Measurements from ENCODE around the gene NRARP. TPM values are rescaled to one million over a fixed set of nuclear protein-coding genes. Genes with fewer than 3 reads are reported as not detected.
"Not testable (repeated sequence)": the region's sequence is repeated elsewhere in the genome, so short reads cannot be mapped to it uniquely, and the experiment has no call there.

Gene NRARP
- total RNA-seq, 2 donors from 2014 or later, result 0.88 to 2.6 TPM

DNA sequence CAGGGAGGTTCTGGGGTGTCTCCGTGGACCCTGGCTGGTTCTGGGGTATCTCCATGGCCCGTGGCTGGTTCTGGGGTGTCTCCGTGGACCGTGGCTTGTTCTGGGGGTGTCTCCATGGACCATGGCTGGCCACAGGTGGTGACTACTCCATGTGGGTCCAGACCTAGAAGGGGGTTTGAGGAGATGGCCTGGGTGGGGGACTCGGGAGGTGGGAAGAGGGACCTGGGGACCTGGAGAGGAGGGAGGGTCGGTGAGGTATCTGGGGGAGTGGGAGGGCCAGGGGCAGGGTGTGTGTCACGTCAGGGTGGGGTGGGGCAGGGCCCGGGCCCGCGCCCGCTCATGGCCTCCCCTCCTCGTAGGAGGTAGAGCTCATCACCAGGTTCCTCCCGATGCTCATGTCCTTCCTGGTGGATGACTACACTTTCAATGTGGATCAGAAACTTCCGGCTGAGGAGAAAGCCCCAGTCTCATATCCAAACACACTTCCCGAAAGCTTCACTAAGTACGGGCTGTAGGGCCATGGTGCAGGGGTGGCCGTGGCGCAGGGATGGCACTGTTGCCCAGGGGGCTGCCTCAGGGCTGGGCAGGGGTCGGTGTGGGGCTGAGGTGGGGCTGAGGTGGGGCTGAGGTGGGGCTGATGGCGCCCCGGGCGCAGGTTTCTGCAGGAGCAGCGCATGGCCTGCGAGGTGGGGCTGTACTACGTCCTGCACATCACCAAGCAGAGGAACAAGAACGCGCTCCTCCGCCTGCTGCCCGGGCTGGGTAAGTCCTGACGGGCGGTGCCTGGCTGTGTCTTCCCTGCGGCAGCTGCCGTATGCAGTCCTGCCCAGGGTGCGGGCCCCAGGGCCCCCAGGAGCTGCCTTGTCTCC lies 35.3 kb downstream of the NRARP start:
- Mint-ChIP-seq H3K9me3 (no peaks in the 10 kb centered on the region), H3K36me3 (peaks cover 8% of the 10 kb centered on the region), H3K4me1 (ENCODE audit: low read depth in 2 of 2) (peaks cover 9 to 11% of the 10 kb centered on the region in 2 donors), H3K27ac (no peak overlapping the region), H3K27me3 (no peaks in the 10 kb centered on the region), H3K4me3 (no peak overlapping the region)
- no peak for ATAC-seq
- no peak for DNase-seq (ENCODE audit: low spot score)

- ATAC-seq (peak in 1 of 2 donors; percentile 18), DNase-seq (ENCODE audit: low spot score) (no peak)
- Mint-ChIP-seq H3K4me1 (ENCODE audit: low read depth in 2 of 2) (peaks cover 7 to 10% of the 10 kb centered on the region in 2 donors), H3K9me3 (no peaks in the 10 kb centered on the region), H3K36me3 (peaks cover 12% of the 10 kb centered on the region), H3K27me3 (no peaks in the 10 kb centered on the region), H3K27ac (no peak overlapping the region), H3K4me3 (no peak overlapping the region)
Observed at GRCh38 chr9:137266162-137266527, 35.9 kb downstream of the NRARP start.

- DNase-seq (ENCODE audit: low spot score), result no peak
- H3K4me3 Mint-ChIP-seq, result no peak overlapping the region
- peaks cover 12% of the 10 kb centered on the region for H3K36me3 Mint-ChIP-seq
- no peak for ATAC-seq
- H3K27me3 Mint-ChIP-seq, result no peaks in the 10 kb centered on the region
- peaks cover 7 to 10% of the 10 kb centered on the region in 2 donors for H3K4me1 Mint-ChIP-seq (ENCODE audit: low read depth in 2 of 2)
- H3K9me3 Mint-ChIP-seq, result no peaks in the 10 kb centered on the region
- H3K27ac Mint-ChIP-seq, result no peak overlapping the region
Observed at GRCh38 chr9:137265496-137266161, 36.4 kb downstream of the NRARP start.

DNA sequence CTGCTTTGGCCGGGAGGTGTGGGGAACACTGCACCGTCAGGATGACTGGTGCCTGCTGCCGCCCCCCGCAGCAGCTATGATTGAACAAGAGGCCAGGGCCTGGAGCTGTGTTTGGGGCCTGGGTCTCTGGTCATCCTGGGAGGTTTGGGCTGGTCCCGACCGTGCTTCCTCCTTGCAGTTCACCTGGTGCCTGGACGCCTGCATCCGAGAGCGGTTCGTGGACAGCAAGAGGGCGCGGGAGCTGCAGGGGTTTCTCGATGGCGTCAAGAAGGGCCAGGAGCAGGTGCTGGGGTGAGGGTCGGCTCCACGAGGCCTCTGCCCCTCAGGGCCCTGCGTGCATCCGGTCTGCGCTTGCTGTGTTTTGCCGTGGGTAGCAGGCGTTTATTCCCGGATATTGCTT lies 38.0 kb downstream of the NRARP start:
- DNase-seq (ENCODE audit: low spot score) (no peak), ATAC-seq (no peak)
- Mint-ChIP-seq H3K36me3 (peaks cover 12% of the 10 kb centered on the region), H3K4me1 (ENCODE audit: low read depth in 2 of 2) (peaks cover 7% of the 10 kb centered on the region in 2 donors), H3K9me3 (no peaks in the 10 kb centered on the region), H3K27ac (no peak overlapping the region), H3K4me3 (no peak overlapping the region), H3K27me3 (no peaks in the 10 kb centered on the region)

GRCh38 chr9:137263506-137263905 lies 38.6 kb downstream of the NRARP start:
- ATAC-seq (no peak), DNase-seq (ENCODE audit: low spot score) (no peak)
- peaks cover 8% of the 10 kb centered on the region for H3K36me3 Mint-ChIP-seq
- H3K4me3 Mint-ChIP-seq, result no peak overlapping the region
- no peak overlapping the region for H3K27ac Mint-ChIP-seq
- H3K27me3 Mint-ChIP-seq, result no peaks in the 10 kb centered on the region
- H3K4me1 Mint-ChIP-seq (ENCODE audit: low read depth in 2 of 2), result peaks cover 3 to 4% of the 10 kb centered on the region in 2 donors
- H3K9me3 Mint-ChIP-seq, result no peaks in the 10 kb centered on the region

DNA sequence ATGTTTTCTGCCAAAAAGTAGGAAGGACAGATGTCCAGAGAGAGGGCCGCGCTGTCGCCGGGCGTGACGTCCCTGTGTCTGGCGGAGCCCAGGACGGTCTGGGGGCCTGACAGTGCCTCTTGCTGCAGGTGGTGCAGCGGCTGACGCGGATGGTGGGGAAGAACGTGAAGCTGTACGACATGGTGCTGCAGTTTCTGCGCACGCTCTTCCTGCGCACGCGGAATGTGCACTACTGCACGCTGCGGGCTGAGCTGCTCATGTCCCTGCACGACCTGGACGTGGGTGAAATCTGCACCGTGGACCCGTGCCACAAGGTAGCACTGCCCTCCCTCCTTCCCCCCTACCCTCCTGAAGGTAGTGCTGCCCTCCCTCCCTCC lies 39.2 kb downstream of the NRARP start:
- Mint-ChIP-seq H3K36me3 (peaks cover 5% of the 10 kb centered on the region), H3K4me3 (no peak overlapping the region)
- ATAC-seq, result no peak

DNA sequence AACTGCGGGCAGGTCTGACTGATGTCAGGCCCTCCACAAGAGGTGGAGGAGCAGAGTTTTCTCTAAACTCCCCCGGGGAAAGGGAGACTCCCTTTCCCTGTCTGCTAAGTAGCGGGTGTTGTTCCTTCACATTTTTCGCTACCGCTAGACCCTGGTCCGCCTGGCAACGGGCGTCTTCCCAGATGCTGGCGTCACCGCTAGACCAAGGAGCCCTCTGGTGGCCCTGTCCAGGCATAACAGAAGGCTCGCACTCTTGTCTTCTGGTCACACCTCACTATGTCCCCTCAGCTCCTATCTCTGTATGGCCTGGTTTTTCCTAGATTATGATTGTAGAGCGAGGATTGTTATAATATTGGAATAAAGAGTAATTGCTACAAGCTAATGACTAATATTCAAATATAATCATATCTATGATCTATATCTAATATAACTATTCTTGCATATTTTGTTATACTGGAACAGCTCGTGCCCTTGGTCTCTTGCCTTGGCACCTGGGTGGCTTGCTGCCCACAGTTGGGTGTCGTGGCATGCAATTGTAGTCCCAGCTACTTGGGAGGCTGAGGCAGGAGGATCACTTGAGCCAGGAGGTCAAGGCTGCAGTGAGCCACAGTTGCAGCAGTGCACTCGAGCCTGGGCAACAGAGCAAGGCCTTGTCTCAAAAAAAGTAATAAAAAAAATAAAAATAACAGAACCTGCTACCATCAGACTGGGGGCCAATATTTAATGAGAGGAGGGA lies 39.7 kb downstream of the NRARP start:
- not testable (repeated sequence) for H3K9me3 Mint-ChIP-seq

More for the DNA sequence above, 39.2 kb downstream of the NRARP start:
- DNase-seq (ENCODE audit: low spot score), result no peak
- Mint-ChIP-seq H3K27me3 (no peaks in the 10 kb centered on the region), H3K9me3 (no peaks in the 10 kb centered on the region), H3K4me1 (ENCODE audit: low read depth in 2 of 2) (peaks cover 0 to 3% of the 10 kb centered on the region in 2 donors), H3K27ac (no peak overlapping the region)

DNA sequence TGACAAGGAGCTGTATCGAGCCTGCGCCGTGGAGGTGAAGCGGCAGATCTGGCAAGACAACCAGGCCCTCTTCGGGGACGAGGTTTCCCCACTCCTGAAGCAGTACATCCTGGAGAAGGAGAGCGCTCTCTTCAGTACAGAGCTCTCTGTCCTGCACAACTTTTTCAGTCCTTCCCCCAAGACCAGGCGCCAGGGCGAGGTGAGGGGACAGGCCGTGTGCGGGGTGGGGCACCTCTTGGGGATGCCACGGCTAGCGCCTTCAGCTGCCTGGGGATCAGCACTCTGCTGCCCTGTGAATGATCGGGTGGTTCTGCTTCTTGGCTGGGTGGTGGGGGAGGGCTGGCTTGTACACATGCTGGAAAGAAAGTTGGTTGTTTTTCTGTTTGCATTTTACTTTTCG lies 45.2 kb downstream of the NRARP start:
- Mint-ChIP-seq H3K27me3 (no peaks in the 10 kb centered on the region), H3K9me3 (no peaks in the 10 kb centered on the region), H3K36me3 (peaks cover 5% of the 10 kb centered on the region), H3K4me3 (peak overlapping the region; percentile 15), H3K27ac (no peak overlapping the region), H3K4me1 (ENCODE audit: low read depth in 2 of 2) (peaks cover 5 to 13% of the 10 kb centered on the region in 2 donors)
- ATAC-seq (no peak), DNase-seq (ENCODE audit: low spot score) (no peak)

More for the DNA sequence above, 39.7 kb downstream of the NRARP start:
- ATAC-seq; H3K4me3 Mint-ChIP-seq; H3K4me1 Mint-ChIP-seq (ENCODE audit: low read depth in 2 of 2); DNase-seq (ENCODE audit: low spot score); H3K36me3 Mint-ChIP-seq; H3K27me3 Mint-ChIP-seq; H3K27ac Mint-ChIP-seq: not testable (repeated sequence)

GRCh38 chr9:137256362-137256761 lies 45.7 kb downstream of the NRARP start:
- Mint-ChIP-seq H3K27me3 (no peaks in the 10 kb centered on the region), H3K4me3 (peak overlapping the region; percentile 83), H3K27ac (no peak overlapping the region), H3K9me3 (no peaks in the 10 kb centered on the region), H3K36me3 (no peaks in the 10 kb centered on the region), H3K4me1 (ENCODE audit: low read depth in 2 of 2) (peaks cover 5 to 10% of the 10 kb centered on the region in 2 donors)
- ATAC-seq (no peak), DNase-seq (ENCODE audit: low spot score) (no peak)

DNA sequence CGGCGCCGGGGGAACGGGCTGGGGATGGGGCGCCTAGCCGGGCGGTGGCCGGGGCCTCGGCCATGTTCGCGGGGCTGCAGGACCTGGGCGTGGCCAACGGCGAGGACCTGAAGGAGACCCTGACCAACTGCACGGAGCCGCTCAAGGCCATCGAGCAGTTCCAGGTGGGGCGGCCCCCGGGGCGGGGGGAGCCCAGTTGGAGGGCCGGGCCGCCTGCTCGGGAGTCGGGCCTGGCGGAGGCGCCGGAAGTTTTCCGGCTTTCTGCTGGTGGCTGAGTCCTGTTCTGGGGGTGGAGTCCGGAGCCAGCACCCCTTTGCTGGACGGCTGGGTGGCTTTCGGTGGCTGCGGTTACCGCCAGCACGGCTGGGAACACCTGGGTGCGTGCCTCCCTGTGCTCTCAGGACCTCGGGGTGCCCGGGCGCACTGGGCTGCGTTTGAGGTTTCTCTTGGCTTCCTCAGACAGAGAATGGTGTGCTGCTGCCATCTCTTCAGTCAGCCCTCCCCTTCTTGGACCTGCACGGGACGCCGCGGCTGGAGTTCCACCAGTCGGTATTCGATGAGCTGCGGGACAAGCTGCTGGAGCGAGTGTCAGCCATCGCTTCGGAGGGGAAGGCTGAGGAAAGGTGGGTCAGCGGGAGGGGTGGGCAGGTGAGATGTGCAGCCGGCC lies 46.5 kb downstream of the NRARP start:
- H3K4me3 Mint-ChIP-seq, result peak overlapping the region; percentile 83
- DNase-seq (ENCODE audit: low spot score), result no peak
- H3K36me3 Mint-ChIP-seq, result no peaks in the 10 kb centered on the region
- no peak overlapping the region for H3K27ac Mint-ChIP-seq
- ATAC-seq, result peak in 1 of 2 donors; percentile 51
- no peaks in the 10 kb centered on the region for H3K9me3 Mint-ChIP-seq
- peaks cover 5 to 10% of the 10 kb centered on the region in 2 donors for H3K4me1 Mint-ChIP-seq (ENCODE audit: low read depth in 2 of 2)
- no peaks in the 10 kb centered on the region for H3K27me3 Mint-ChIP-seq

- peak; percentile 98 for DNase-seq (ENCODE audit: low spot score)
- H3K4me3 Mint-ChIP-seq, result peak within 1 kb of the TSS; percentile 83
- ATAC-seq, result peak; percentile 91 to 97
- H3K9me3 Mint-ChIP-seq, result no peaks in the 10 kb centered on the region
- H3K27me3 Mint-ChIP-seq, result no peaks in the 10 kb centered on the region
- H3K36me3 Mint-ChIP-seq, result no peaks in the 10 kb centered on the region
- peak within 1 kb of the TSS; percentile 44 to 78 for H3K27ac Mint-ChIP-seq
- peaks cover 5 to 10% of the 10 kb centered on the region in 2 donors for H3K4me1 Mint-ChIP-seq (ENCODE audit: low read depth in 2 of 2)
Observed at GRCh38 chr9:137254624-137255447, 47.2 kb downstream of the NRARP start, which contains the start of gene NELFB. Gene NELFB, plus strand, starts transcription at chr9:137255327.

- Mint-ChIP-seq H3K27ac (peak overlapping the region; percentile 44 to 78), H3K36me3 (no peaks in the 10 kb centered on the region), H3K27me3 (no peaks in the 10 kb centered on the region), H3K9me3 (no peaks in the 10 kb centered on the region), H3K4me1 (ENCODE audit: low read depth in 2 of 2) (peaks cover 5 to 10% of the 10 kb centered on the region in 2 donors), H3K4me3 (peak overlapping the region; percentile 83)
- ATAC-seq (no peak), DNase-seq (ENCODE audit: low spot score) (no peak)
Observed at GRCh38 chr9:137253717-137254623, 48.1 kb downstream of the NRARP start.
